HG02852 (cell line): ENCODE data around the gene RFXAP.

Experiments
- ATAC-seq: cut with Tn5 transposase; IDR thresholded peaks from one replicate; pipeline ENCODE4 v1.9.1; 2021; ENCODE audit warnings: mild to moderate bottlenecking, moderate library complexity; ENCODE audit not compliant: unreplicated experiment

Gene RFXAP

GRCh38 chr13:36815062-36815461 lies 4.0 kb upstream of the RFXAP start:
- ATAC-seq = no peak

DNA sequence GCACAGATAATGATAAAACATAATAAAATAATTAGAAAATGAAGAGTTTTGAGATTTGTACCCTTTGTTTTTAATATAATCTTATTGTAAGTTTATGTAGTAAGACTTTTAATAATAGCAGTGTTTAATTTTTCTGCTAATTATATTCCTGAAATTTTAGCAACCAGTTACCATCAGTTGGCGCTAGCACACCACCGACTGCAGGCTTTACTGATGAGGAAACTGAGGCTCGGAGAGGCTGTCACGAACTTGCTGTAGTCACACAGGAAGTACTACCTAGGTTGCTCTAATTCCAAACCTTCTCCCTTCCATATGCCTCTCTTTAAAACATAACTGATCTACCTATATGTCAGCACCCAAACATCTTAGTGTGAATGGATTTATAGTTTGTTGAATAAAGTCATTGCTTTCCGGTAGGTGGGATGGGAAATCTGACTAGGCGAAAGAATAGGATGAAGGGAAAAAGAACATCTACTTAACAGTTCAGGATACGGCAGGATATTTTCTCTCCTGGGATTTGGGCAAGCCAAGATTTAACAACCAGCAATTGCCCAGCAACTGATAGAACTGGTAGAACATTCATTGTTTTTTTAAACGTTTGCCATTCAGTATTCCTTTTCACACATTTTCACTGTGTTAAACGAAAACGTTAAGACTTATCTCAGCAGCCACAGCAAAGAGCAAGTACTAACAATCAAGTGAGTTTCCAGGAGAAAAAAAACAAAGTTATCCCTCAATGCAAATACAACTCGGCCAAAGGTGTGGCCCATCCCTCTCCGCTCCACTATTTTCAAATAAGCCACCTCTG lies 822 bp upstream of the RFXAP start:
- peak; percentile 0 for ATAC-seq

- ATAC-seq = peak; percentile 18
Measured at GRCh38 chr13:36819739-36820090, 693 bp downstream of the RFXAP start.

- ATAC-seq = peak; percentile 51
Measured at GRCh38 chr13:36820222-36820621, 1.2 kb downstream of the RFXAP start.

- no peak for ATAC-seq
Measured at GRCh38 chr13:36822785-36823184, 3.8 kb downstream of the RFXAP start.

DNA sequence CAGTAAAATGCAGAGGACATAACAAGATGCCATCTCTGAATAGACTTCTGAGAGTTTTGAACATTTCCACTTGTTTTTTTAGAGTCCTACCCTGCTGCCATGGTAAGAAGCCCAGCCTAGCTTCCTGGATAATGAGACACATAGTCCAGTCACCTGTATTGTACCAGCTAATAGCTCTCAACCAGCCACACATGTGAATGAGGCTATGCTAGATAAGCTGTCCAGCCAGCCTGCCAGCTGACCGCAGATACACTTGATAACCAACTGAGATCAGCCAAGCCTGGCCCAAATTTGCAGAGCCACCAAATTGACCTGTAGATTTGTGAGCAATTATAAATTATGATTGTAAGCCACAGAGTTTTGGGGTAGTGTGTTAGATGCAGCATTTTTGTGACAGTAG lies 10.7 kb downstream of the RFXAP start:
- ATAC-seq = no peak

DNA sequence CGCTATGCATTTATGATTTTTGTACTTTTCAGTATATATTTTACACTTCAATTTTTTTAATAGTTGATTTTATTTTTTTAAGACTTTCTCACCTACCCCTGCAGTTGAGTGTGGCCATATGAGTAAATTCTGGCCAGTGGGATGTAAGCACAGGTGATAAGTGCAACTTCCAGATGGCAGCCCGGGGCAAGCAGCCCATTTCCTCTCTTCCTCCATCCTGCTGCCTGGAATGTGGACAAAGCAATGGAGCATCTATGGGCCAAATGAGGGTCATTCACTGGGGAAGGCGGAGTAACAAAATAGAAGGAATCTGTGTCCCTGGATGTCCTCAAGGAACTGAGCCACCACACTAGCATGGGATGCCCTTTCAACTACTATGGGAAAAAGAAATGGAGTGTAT lies 12.3 kb downstream of the RFXAP start:
- no peak for ATAC-seq

- ATAC-seq = no peak
Measured at GRCh38 chr13:36834299-36834698, 15.3 kb downstream of the RFXAP start.

- ATAC-seq = no peak
Measured at GRCh38 chr13:36837354-36838092, 18.5 kb downstream of the RFXAP start.

DNA sequence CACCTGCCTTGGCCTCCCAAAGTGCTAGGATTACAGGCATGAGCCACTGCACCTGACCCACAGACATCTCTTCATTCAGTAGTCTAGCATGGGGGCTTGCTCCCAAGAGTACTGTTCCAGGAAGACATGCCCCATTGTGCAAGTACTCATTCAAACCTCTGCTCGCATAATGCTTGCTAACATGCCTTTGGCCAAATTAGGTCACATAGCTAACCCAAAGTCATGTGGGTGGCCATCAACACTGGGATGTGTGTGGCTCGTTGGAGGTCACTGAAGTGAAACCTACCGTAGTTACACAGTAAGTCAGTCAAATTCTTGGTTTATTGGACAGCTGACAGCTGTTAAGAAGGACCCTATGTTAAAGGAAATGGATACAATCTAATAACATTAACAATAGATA lies 20.3 kb downstream of the RFXAP start:
- ATAC-seq = no peak

DNA sequence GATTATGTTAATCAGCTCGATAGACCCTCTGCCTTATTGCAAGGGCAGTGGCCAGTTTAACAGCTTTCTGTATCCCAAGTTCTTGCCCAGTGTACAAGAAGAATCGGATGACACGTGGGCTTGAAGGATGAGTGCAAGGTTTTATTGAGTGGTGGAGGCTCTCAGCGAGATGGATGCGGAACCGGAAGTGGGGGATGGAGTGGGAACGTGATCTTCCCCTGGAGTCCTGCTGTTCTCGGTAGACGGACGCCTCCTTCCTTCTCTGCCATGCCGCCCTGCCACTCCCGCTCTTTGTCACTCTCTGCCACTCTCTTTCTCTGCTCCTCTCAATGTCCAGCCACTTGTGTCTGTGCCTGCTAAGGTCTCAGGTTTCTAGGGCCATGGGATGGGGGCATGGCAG lies 21.0 kb downstream of the RFXAP start:
- no peak for ATAC-seq

- ATAC-seq = no peak
Measured at GRCh38 chr13:36840718-36841250, 21.8 kb downstream of the RFXAP start.

DNA sequence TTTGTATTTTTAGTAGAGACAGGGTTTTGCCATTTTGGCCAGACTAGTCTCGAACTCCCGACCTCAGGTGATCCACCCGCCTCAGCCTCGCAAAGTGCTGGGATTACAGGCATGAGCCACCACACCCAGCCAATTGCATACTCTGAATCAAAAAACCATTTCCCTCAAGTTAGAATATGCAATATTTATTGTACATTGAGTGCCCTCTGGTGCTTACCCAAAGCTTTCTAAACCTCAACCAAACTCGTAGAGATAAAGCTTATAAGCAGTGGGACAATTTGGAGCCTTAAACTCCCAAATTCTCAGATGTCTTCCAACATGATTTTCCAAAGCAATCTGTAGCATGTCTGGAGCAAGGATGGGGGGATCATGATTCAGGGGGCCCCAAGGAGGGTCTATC lies 22.4 kb downstream of the RFXAP start:
- no peak for ATAC-seq

GRCh38 chr13:36847606-36848005 lies 28.6 kb downstream of the RFXAP start:
- ATAC-seq = no peak

DNA sequence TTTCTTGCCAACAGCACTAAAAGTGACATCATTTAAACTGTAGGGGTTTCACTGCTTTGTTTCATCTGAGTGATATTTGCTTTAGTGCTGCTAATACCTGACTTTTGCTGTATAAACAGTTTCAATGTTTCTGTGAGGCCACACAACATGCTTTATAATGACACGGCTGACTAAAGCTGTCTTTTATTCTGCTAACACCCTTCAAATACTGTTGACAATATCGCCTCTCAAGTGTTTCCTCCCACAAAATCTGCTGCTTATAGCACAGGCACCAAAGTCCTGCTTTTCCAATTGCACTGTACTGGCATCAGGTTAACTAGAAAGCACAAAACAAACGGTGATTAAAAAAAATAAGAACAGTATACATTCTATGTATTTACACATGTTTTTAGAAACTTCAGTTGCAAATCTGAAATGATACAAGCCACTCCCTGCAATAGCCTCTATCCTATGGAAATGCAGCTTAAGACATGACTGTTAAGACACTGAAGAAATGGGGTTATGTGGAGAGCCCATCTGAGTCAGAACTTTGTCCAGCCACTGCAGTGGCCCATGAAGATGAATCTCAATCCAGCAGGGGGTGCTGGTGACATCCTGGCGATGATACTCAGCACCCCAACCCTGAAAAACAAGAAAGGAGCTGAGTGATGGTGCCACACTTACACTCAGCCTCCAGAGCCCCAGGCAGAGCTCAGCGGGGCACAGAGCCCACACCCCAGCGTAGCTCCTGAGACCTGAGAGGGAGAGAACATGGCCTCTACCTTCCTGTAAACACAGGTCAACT lies 29.4 kb downstream of the RFXAP start:
- peak; percentile 39 for ATAC-seq

DNA sequence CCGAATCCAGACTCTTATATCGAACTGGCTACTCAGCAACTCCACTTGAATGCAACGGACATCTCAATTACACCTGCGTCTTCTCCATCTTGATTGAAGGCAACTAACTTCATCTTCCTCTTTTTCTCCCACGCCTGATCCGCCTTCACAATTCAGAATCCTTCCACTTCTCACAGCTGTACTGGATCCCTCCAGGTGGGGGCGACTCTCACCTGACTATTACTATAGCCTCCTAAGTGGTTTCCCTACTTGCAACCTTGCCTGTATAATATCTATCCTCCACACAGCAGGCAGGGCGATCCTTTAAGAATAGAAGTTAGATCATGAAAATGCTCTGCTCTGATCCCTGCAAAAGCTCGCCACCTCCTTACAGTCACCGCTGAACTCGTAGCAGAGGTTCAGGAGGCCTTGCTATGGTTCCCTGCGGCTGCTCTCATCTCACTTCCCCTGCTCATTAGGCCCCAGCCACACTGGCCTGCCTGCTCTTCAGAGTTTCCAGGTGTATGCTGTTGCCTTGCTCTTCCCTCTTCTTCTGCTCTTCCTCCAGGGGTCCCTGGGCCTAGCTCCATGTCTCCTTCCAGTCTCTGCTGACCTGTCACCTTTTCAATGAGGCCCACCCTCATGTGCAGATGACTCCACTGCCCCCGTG lies 31.9 kb downstream of the RFXAP start:
- ATAC-seq = no peak

GRCh38 chr13:36857253-36857652 lies 38.2 kb downstream of the RFXAP start:
- no peak for ATAC-seq

DNA sequence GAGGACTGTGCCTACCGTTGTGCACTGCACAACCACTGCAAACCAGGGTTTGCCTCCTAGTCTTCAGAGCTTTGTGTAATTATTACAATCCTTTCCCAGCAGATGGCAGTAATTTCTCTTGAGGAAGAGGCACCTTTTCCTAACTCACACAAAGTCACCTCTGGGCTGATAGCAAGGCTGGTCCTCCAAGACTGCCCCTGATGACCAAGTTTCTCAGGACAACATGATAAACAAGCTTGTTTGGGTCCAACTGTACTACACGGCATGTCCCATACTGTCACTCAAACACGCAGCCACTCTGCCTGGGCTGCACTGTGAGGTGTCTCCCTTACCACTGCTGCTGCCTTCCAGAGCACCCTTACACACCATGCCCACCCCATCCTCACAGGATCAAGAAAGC lies 39.3 kb downstream of the RFXAP start:
- ATAC-seq = peak; percentile 79

- no peak for ATAC-seq
Measured at GRCh38 chr13:36859259-36859658, 40.2 kb downstream of the RFXAP start.

GRCh38 chr13:36862002-36862685 lies 43.1 kb downstream of the RFXAP start:
- ATAC-seq = no peak
